MM.1S (cell line): ENCODE results near the gene FBP1.

Experiments
- EZH2 ChIP-seq: fragments of 300-600 bp; sonication (generic); optimal IDR thresholded peaks from 2 replicates; pipeline ENCODE3; 2017; ENCODE audit warnings: low read depth, mild to moderate bottlenecking, antibody characterized with exemption, low read length, mixed read lengths
- EZH2phosphoT487 ChIP-seq: fragments of 300-600 bp; sonication (generic); IDR thresholded peaks from 2 replicates; pipeline ENCODE4 v1.6.1; 2018; ENCODE audit warnings: antibody characterized with exemption, low read length
- TF ChIP-seq, protein P1 (sequence below): fragments of 300-600 bp; sonication (generic); IDR thresholded peaks from 2 replicates; pipeline ENCODE4 v1.5.1; 2016; ENCODE audit warnings: antibody characterized with exemption, low read length, mixed read lengths

- TF ChIP-seq, protein P1, sequence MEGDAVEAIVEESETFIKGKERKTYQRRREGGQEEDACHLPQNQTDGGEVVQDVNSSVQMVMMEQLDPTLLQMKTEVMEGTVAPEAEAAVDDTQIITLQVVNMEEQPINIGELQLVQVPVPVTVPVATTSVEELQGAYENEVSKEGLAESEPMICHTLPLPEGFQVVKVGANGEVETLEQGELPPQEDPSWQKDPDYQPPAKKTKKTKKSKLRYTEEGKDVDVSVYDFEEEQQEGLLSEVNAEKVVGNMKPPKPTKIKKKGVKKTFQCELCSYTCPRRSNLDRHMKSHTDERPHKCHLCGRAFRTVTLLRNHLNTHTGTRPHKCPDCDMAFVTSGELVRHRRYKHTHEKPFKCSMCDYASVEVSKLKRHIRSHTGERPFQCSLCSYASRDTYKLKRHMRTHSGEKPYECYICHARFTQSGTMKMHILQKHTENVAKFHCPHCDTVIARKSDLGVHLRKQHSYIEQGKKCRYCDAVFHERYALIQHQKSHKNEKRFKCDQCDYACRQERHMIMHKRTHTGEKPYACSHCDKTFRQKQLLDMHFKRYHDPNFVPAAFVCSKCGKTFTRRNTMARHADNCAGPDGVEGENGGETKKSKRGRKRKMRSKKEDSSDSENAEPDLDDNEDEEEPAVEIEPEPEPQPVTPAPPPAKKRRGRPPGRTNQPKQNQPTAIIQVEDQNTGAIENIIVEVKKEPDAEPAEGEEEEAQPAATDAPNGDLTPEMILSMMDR = no peak
- TF ChIP-seq EZH2phosphoT487 (no peak), EZH2 (no peak)
Observed at GRCh38 chr9:94557376-94557775, 81.9 kb downstream of the FBP1 start.
